Nephron progenitor cell (in vitro differentiated cells): ENCODE measurements around the gene KIRREL3.

ENCODE experiments used
- DNase-seq: peaks from one replicate; pipeline ENCODE4 v3.0.0; 2021
- H3K27ac Mint-ChIP-seq: 2 replicates; pipeline ENCODE4 v1.8.0; 2021; ENCODE audit warnings: mild to moderate bottlenecking, moderate library complexity, mixed read lengths
- H3K27me3 Mint-ChIP-seq: 2 replicates; pipeline ENCODE4 v1.8.0; 2021; ENCODE audit warnings: mild to moderate bottlenecking, low read depth, mixed read lengths; ENCODE audit not compliant: poor library complexity
- H3K36me3 Mint-ChIP-seq: 2 replicates; pipeline ENCODE4 v1.8.0; 2021; ENCODE audit warnings: low read depth, mixed read lengths
- H3K4me1 Mint-ChIP-seq: 2 replicates; pipeline ENCODE4 v1.8.0; 2021; ENCODE audit warnings: mixed read lengths
- H3K4me3 Mint-ChIP-seq: 2 replicates; pipeline ENCODE4 v1.8.0; 2021; ENCODE audit warnings: mild to moderate bottlenecking, moderate library complexity, mixed read lengths
- H3K9me3 Mint-ChIP-seq: 2 replicates; pipeline ENCODE4 v1.8.0; 2021; ENCODE audit warnings: mild to moderate bottlenecking, moderate library complexity, mixed read lengths
- TF ChIP-seq, protein P1 (sequence below): fragments of 200-600 bp; sonication (generic); IDR thresholded peaks from 2 replicates; pipeline ENCODE4 v1.5.0; 2021; ENCODE audit warnings: antibody characterized with exemption

KIRREL3 gene

DNA sequence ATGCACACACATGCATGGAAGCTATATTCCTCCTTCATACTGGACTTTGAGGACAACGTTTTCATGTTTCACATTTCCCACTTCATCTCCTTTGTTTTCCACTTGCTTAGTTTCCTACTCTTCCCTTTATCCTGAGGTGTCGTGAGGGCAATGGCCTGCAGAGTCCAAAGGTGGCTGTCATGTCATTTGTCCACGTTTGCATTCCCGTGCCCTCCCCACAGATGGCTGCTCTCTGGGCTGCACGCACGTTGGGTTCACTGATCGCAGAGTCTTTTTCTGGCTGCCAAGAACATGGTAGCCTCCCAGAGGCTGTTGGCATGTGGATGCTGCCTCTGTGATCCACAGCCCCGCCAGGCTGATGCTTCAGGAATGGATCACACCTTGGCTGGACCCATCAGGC, 389.1 kb downstream of the KIRREL3 start:
- TF ChIP-seq, protein P1, sequence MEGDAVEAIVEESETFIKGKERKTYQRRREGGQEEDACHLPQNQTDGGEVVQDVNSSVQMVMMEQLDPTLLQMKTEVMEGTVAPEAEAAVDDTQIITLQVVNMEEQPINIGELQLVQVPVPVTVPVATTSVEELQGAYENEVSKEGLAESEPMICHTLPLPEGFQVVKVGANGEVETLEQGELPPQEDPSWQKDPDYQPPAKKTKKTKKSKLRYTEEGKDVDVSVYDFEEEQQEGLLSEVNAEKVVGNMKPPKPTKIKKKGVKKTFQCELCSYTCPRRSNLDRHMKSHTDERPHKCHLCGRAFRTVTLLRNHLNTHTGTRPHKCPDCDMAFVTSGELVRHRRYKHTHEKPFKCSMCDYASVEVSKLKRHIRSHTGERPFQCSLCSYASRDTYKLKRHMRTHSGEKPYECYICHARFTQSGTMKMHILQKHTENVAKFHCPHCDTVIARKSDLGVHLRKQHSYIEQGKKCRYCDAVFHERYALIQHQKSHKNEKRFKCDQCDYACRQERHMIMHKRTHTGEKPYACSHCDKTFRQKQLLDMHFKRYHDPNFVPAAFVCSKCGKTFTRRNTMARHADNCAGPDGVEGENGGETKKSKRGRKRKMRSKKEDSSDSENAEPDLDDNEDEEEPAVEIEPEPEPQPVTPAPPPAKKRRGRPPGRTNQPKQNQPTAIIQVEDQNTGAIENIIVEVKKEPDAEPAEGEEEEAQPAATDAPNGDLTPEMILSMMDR: no peak
- Mint-ChIP-seq H3K4me1 (peaks cover 46% of the 10 kb centered on the region), H3K36me3 (no peaks in the 10 kb centered on the region), H3K4me3 (no peak overlapping the region), H3K9me3 (no peaks in the 10 kb centered on the region), H3K27me3 (peaks cover 23% of the 10 kb centered on the region), H3K27ac (no peak overlapping the region)
- no peak for DNase-seq

DNA sequence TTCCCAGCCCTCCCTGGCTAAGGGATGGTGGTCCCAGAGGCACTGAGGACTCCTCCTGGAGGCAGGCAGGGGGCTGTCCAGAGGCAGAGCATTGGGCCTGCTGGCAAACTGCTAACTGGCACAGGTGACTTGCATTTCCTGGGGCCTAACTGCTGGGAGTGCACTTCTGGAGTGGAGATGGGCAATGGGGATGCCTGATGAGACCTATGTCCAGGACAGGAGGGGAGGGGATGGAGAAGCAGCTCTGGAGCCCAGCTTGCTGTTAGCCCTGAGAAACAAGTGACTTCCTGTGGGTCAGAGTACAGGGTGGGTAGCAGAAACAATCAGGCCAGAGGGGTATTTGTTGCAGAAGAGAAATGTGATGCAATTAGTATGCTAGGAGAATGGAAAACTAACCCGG, 391.9 kb downstream of the KIRREL3 start:
- Mint-ChIP-seq H3K9me3 (no peaks in the 10 kb centered on the region), H3K36me3 (no peaks in the 10 kb centered on the region), H3K27ac (no peak overlapping the region), H3K4me1 (peaks cover 63% of the 10 kb centered on the region), H3K27me3 (peaks cover 28% of the 10 kb centered on the region), H3K4me3 (no peak overlapping the region)
- TF ChIP-seq, protein P1: no peak
- DNase-seq: no peak

DNA sequence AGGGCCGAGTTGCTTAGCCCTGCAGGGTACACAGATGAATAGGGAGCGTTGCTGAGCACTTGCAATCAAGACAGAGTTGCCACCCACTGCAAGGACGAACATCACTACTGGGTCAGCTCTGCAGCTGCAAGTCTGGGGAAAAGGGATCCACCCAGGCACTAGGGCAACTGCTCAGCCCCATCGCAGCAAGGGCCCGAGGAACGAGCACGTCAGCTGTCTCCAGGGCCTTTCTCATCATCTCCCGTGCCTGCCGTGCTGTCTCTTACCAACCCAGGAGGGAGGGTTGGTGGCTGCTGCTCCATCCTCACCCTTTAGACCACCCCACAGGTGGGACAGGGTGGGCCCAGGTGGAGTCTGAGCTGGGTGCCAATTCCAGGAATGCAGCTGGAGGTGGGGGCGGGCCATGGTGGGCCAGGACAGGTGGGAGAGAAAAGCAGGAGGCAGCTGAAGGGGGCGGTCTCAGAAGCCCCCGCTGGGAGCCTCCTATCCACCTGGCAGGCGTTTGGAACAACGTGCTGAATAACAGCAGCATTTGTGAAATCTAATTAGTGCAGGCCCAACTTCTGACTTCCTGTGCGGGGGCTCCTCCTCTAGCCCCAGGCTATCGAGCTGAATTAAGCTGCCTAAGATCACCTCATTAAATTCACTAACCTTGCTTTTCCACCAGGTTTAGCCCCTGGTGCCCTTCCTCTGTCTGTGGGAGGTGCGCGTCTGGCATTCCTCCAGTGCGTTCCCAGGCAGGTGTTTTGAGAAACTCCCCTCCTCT, 392.6 kb downstream of the KIRREL3 start:
- peaks cover 28% of the 10 kb centered on the region for H3K27me3 Mint-ChIP-seq

GRCh38 chr11:126607374-126607773, 393.2 kb downstream of the KIRREL3 start:
- no peak overlapping the region for H3K27ac Mint-ChIP-seq
- no peaks in the 10 kb centered on the region for H3K36me3 Mint-ChIP-seq
- peaks cover 28% of the 10 kb centered on the region for H3K27me3 Mint-ChIP-seq
- H3K4me1 Mint-ChIP-seq: peaks cover 76% of the 10 kb centered on the region
- DNase-seq: peak; percentile 68
- no peak overlapping the region for H3K4me3 Mint-ChIP-seq
- H3K9me3 Mint-ChIP-seq: no peaks in the 10 kb centered on the region
- TF ChIP-seq, protein P1: peak; percentile 81

More for the DNA sequence above, 392.6 kb downstream of the KIRREL3 start:
- Mint-ChIP-seq H3K36me3 (no peaks in the 10 kb centered on the region), H3K9me3 (no peaks in the 10 kb centered on the region), H3K27ac (no peak overlapping the region), H3K4me1 (peaks cover 70% of the 10 kb centered on the region), H3K4me3 (no peak overlapping the region)
- DNase-seq: no peak
- TF ChIP-seq, protein P1: no peak

- Mint-ChIP-seq H3K27me3 (peaks cover 28% of the 10 kb centered on the region), H3K4me3 (no peak overlapping the region), H3K9me3 (no peaks in the 10 kb centered on the region), H3K27ac (no peak overlapping the region), H3K4me1 (peaks cover 85% of the 10 kb centered on the region), H3K36me3 (no peaks in the 10 kb centered on the region)
- DNase-seq: no peak
- TF ChIP-seq, protein P1: no peak
These were observed 394.1 kb downstream of the KIRREL3 start for GRCh38 chr11:126606484-126606883.

- Mint-ChIP-seq H3K36me3 (no peaks in the 10 kb centered on the region), H3K4me3 (no peak overlapping the region), H3K9me3 (no peaks in the 10 kb centered on the region), H3K4me1 (peaks cover 95% of the 10 kb centered on the region), H3K27ac (no peak overlapping the region), H3K27me3 (peaks cover 26% of the 10 kb centered on the region)
- TF ChIP-seq, protein P1: no peak
- no peak for DNase-seq
These were observed 396.1 kb downstream of the KIRREL3 start for GRCh38 chr11:126604461-126604860.
